ENCODE data around the gene FGF1.

DNA sequence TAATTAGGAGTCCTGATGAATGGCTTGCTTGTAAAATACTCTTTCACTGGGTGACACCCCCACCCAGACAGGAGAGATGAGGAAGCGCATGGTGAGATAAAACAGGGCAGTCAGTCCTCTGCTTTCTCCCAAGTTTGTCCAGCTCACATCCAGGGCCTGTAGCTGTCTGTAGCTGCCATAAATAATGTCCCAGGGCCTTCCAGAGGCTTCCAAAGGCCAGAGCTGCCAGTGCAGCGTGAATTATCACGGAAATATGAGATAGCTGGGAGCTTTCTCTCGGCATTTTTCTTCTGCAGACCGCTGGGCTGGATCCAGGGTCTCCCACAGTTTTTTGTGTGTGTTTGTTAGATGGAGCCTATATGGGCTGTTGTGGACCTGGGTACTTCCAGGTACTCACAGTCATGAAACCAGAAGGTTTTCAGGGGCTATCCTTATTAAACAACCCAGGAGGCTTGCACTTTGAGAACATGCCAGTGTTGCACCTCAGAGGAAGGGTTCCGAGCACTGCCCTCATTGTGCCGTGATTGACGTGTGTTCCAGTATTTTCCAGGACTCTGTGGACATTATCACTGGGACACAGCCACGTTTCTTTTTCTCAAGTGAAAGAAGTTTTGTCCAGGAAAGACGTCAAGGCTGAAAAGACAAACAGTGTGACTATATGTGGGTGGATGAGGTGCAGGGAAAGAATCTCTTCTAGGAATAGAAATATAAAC lies 117.5 kb downstream of the FGF1 start:
- TF ChIP-seq CTCF (IDR thresholded peaks at IDR 0.05) (no peak), POLR2A (IDR thresholded peaks at IDR 0.05) (no peak)

All from ovary (tissue), 3 donors.